NCI-H1694 (cell line): ENCODE measurements around the gene PID1.
"Not testable (repeated sequence)": the region's sequence is repeated elsewhere in the genome, so short reads cannot be mapped to it uniquely, and the experiment has no call there.

ENCODE experiments used
- DNase-seq: peaks from one replicate; lab custom pipeline; 2025; lab: John Stamatoyannopoulos, UW

The PID1 gene

GRCh38 chr2:229212241-229212640, 58.8 kb downstream of the PID1 start:
- DNase-seq, result no peak

- DNase-seq, result no peak
These were observed 60.4 kb downstream of the PID1 start for GRCh38 chr2:229210641-229211040.

GRCh38 chr2:229206548-229206947, 64.5 kb downstream of the PID1 start:
- DNase-seq, result no peak

- DNase-seq, result no peak
These were observed 65.4 kb downstream of the PID1 start for GRCh38 chr2:229205704-229206103.

GRCh38 chr2:229202646-229203045, 68.4 kb downstream of the PID1 start:
- DNase-seq, result no peak

- DNase-seq, result no peak
These were observed 69.6 kb downstream of the PID1 start for GRCh38 chr2:229201521-229201920.

GRCh38 chr2:229199267-229199666, 71.8 kb downstream of the PID1 start:
- DNase-seq, result no peak

- DNase-seq, result no peak
These were observed 74.6 kb downstream of the PID1 start for GRCh38 chr2:229196448-229196847.

- DNase-seq, result no peak
These were observed 75.6 kb downstream of the PID1 start for GRCh38 chr2:229195346-229195947.

- no peak for DNase-seq
These were observed 77.8 kb downstream of the PID1 start for GRCh38 chr2:229193281-229193680.

- DNase-seq, result no peak
These were observed 79.7 kb downstream of the PID1 start for GRCh38 chr2:229191413-229191812.

- DNase-seq, result not testable (repeated sequence)
These were observed 84.0 kb downstream of the PID1 start for GRCh38 chr2:229187123-229187522.

- no peak for DNase-seq
These were observed 89.4 kb downstream of the PID1 start for GRCh38 chr2:229181641-229182040.

- DNase-seq, result no peak
These were observed 90.4 kb downstream of the PID1 start for GRCh38 chr2:229180658-229181057.

GRCh38 chr2:229179628-229180027, 91.5 kb downstream of the PID1 start:
- DNase-seq, result no peak

- DNase-seq, result no peak
These were observed 92.4 kb downstream of the PID1 start for GRCh38 chr2:229178706-229179105.

- DNase-seq, result no peak
These were observed 93.0 kb downstream of the PID1 start for GRCh38 chr2:229178117-229178516.

GRCh38 chr2:229176136-229176535, 95.0 kb downstream of the PID1 start:
- no peak for DNase-seq

- no peak for DNase-seq
These were observed 95.6 kb downstream of the PID1 start for GRCh38 chr2:229175497-229175863.

- no peak for DNase-seq
These were observed 96.1 kb downstream of the PID1 start for GRCh38 chr2:229174794-229175496.

- no peak for DNase-seq
These were observed 97.2 kb downstream of the PID1 start for GRCh38 chr2:229173825-229174359.

- DNase-seq, result no peak
These were observed 100.2 kb downstream of the PID1 start for GRCh38 chr2:229170916-229171315.

GRCh38 chr2:229170171-229170570, 100.9 kb downstream of the PID1 start:
- no peak for DNase-seq

- no peak for DNase-seq
These were observed 101.3 kb downstream of the PID1 start for GRCh38 chr2:229169751-229170150.
